ENCODE results near the gene NPHS2.

NPHS2 gene

DNA sequence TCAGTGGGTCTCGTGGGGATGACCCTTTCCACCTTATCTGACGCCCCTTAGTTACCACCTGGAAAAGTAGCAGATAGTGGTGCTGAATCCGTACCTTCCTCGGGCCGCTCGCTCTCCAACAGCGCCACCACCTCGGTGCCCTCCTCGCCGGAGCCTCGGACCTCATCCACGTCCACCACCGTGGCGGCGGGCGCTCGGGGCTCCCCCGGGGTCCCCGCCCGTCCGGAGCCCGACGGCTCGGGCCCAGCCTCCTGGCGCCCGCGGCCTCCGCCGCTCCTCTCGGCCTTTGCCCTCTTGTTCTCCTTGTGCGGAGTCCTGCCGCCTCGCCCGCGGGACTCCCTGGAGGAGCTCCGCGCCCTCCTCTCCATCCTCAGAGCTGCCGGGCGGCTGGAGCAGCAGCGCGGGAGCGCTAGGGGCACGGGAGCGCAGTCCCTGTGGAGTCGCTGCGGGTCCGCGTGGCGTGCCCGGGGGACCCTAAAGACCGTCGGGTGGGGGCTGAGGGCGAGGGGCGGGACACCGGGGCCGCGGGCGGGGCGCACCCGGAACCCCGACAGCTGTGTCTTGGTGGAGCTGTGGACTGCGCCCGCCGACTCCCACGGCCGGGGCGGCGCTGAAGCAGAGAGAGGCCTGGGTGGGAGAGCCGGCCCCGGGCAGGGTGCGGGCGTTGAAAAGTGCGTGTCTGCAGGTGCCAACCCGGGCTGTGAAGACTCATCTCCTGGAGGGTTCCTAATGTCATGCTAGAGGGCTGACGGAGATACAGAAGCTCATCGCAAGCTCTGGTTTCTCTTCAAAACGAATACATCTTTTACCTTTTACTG, at the start of gene NPHS2:
NPHS2 (minus strand) TSS at position 452 of the 818 bp plus-strand sequence; CDS start at position 368, 84 bp downstream.
- DNase-seq, result no peak

DNA sequence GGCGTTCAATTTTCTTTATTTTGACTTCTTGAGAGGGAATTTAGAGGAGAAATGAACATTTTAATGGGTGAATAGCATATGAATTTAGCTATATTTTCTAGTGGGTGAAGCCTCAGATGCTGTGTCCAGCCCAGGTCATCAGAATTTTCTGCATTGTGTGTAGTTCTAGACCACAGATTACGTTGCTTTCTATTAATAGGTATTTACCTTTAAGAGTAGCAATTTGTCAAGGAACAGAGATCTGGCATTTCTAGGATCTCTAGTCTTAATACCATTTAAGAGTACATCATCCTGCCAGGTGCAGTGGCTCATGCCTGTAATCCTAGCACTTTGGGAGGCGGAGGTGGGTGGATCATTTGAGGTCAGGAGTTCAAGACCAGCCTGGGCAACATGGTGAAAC, 36.6 kb upstream of the NPHS2 start:
- no peak for DNase-seq

DNA sequence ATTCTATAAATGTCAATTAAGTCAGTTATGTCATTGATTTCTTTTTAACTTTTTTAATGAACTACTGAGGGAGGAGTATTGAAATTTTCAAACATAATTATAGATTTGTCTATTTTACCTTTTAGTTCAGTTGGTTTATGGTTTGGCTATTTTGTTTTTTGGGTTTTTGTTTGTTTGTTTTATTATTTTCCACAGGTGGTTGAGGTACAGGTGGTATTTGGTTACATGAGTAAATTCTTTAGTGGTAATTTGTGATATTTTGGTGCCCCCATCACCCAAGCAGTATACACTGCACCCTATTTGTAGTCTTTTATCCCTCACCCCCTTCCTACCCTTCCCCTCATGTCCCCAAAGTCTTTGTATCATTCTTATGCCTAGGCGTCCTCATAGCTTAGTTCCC, 25.3 kb upstream of the NPHS2 start:
- DNase-seq, result no peak

DNA sequence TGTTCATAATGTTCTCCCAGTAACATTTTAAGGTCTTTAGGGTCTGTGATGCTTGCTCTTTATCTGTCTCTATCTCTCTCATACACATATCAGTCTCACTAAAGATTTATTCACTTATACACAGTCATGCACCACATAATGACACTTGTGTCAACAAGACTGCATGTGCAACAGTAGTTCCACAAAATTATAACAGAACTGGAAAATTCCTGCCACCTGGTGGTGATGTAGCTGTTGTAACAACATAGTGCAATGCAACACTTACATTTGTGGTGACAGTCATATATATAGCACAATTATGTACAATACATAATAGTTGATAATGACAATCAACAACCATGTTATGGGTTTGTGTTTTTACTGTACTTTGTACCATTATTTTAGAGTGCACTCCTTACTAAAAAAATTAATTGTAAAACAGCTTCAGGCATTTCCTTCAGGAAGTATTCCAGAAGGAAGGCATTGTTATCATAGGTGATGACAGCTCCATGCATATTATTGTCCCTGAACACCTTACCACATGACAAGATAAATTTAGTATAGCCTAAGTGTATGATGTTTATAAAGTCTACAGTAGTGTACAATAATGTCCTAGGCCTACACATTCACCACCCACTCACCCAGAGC, 24.0 kb upstream of the NPHS2 start:
- DNase-seq, result no peak

DNA sequence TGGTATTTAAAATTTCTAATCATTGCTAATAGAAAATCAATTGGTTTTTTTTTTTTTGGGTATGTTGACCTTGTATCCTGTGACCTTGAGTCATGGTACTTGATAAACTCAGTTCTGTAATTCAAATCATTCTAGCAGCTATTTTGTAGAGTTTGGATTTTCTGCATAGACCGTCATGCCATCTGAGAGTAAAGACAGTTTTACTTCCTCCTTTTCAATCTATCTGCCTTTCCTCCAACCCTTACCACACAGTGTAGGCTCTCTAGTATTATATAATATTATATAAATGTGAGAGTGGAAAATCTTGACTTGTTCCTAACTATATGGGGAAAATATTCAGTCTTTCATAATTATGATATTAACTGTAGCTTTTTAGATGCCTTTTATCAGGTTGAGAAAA, 22.9 kb upstream of the NPHS2 start:
- DNase-seq, result no peak

DNA sequence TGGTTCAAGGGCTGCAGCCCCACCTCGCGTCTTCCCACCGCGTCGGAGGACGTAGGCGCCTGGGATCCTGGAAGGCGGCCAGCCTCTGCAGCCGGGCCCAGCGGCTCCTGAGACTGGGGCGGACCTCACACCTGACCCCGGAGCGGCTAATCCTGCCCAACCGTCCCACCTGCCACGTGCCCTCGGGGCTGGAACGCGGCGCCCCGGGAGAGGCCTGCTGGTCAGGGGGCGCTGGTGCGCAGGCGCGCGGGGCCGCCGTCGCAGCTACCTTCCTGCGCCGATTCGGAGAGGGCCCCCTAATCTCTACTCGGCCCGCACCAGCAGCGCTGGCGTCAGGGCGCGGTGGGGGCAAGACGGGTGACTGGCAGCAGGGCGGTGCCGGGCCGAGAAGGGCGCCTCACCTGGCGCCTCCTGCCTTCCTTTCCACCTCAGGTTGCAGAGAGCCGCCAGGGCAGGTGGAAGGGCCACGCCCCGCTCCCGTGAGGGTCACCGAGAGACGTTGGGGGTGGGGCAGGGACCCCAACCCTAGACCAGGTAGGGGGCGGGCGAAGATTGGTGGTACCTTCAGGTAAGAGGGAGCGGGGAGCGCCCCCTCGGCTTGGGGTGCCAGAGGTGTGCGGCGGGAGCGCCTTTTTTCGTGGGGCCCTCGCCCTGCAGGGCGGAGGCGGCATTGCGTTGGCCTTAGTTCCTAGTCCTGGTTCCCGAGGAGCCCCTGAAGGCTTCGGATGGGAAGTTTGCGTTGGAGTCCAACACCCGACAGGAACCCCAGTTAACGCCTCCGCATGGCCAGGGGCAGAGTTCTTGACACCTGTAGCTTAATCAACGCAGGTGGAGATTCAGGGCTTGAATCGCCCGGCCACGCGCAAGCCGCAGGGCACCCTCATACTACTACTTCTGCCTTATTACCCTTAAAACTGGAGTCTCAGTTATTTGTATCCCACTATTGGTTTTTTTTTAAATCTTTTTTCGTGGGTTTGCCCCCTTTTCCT, 16.1 kb upstream of the NPHS2 start, which contains the start of gene TDRD5:
TDRD5 (plus strand) TSS at position 241 of the 989 bp plus-strand sequence. CDS start 784 bp downstream, outside the sequence.
- no peak for DNase-seq

DNA sequence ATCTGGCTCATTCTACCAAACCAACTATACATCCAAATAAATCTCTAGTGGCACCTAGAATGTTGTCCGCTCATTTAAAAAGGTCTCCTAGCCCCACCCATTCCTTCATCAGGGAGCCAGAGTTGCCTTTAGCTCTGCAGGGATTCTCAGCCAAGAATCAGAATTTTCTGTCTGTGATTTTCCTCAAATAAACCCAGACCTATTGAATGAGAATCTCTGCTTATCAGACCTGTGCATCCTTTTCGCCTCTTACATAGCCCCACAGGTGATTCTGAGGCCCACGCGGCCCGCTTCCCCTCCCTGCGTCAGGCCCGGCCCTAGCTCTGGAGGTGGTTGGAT, 15.5 kb upstream of the NPHS2 start:
- DNase-seq, result no peak

DNA sequence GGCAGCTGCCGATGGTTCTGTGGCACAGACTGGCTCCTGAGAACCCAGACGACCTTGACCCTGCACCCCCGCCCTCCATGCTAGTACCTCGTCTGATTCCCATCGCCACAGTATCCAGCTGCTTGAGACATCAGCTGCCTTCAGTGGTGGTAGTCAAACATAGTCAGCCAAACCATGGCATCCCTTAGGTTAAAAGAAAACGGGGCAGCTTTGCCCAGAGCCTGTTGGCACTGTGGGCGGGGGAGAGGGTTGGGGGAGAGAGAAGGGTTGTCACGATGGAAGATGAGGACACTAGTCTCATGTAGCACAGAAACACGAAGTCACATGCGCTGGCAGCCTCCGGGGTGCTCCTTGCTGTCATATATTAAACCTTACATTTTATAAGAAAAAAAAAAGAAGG, 14.9 kb upstream of the NPHS2 start:
- DNase-seq, result no peak

DNA sequence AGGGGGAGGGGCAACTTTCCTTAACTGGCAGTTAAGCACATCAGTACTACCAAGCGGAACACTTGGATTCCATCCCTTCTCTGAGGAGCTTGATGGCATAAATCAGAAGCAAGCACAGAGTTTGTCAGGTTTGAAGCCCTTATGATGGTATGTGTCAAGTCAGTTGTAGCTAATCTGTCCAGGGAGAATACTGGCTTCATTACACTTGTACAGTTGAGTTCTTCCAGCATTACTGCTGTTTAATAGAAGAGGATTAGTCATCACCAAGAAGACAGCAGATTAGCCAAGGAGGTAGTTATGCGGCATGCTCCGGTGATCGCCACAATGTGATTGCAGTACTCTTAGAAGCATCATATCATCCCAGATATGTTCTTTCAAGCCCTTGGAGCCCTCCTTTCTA, 13.8 kb upstream of the NPHS2 start:
- DNase-seq, result no peak

DNA sequence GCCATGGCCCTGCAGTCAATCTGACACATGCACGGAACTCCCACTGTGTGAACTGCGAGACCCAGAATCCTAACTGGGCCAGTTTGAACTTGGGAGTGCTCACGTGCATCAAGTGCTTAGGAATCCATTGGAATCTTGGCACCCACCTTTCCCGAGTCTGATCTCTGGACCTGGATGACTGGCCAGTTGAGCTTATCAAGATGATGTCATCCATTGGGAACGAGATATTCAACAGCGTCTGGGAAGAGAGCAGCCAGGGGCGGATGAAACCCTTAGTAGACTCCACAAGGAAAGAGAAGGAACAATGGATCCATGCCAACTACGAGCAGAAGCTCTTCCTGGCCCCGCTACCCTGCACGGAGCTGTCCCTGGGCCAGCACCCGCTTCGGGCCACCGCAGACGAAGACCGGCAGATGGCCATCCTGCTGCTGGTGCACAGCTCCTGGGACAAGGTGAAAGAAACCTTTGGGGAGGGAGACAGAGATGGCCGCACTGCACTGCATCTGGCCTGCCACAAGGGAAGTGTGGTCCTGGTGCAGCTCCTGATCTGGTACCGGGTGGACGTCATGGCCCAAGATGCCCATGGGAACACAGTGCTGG, 12.8 kb upstream of the NPHS2 start:
- no peak for DNase-seq

DNA sequence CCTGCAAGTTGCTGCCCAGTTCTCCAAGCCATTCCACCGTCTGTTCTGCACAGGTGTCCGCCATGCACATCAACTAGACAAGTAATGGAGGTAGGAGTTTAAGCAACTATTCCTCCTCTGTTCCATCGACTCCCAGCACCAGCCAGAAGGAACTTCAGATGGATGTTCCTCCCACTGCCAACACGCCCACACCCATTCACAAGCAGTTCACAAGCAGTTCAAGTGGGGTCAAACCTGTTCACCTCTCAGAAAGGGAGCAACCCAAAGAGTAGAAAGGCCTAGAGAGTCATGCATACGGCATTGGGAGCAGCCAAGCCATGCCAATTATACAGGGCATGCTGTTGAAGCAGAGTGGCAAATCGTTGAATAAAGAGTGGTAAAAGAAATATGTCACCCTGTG, 11.6 kb upstream of the NPHS2 start:
- no peak for DNase-seq

DNA sequence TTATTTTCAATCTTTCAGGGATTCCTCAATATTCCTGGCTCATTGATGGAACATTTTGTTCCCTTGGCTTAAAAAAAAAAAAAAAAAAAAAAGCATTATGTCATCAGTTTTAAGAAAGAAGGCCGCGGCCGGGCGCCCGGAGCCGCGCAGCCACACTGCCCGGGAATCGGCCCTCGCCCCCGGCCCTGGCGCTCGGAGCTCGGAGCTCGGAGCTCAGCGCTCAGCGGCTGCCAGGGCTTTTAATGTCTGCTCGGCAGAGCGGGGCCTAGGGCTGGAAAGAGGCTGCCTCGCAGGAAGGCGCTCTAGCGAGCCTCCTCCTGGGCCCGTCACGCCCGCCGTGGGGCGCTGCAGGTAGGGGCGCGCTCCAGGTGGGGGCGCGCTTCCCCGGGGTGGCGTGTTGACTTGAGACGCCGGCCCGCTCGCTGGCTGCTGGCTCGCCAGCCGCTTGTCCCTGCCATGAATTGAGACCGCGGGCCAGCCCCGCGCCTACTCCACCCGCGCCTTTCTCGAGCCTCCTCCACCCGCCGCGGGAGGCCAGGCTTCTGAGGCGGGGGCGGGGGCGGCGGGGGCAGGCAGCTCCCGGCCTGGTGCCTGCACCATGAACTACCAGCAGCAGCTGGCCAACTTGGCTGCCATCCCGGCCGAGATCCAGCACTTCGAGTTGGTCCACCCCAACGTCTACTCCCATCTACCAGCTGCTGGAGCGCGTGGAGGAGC, 10.5 kb upstream of the NPHS2 start:
- DNase-seq, result no peak

DNA sequence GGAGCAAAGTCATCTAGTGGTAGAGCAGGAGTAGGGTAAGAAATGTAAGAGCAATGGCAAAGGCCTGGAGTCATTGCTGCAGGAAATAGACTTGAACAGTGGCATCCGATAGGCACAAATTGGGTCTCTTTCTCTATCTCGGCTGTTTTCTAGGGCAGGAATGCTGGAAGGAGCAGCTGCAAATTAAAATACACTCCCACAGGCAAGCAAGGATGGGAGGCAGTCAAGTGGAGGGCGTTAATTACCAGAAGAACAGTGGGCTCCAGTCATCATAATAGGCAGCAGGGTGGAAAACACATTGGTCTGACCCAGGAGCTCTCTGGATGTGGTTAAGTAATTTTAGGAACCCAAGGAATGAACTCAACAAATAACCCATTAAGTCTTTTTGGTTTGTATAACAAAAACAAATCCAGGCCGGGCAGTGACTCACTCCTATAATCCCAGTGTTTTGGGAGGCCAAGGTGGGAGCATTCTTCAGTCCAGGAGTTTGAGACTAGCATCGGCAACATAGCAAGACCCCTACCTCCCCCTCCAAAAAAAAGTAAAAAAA, 8.1 kb upstream of the NPHS2 start:
- no peak for DNase-seq

DNA sequence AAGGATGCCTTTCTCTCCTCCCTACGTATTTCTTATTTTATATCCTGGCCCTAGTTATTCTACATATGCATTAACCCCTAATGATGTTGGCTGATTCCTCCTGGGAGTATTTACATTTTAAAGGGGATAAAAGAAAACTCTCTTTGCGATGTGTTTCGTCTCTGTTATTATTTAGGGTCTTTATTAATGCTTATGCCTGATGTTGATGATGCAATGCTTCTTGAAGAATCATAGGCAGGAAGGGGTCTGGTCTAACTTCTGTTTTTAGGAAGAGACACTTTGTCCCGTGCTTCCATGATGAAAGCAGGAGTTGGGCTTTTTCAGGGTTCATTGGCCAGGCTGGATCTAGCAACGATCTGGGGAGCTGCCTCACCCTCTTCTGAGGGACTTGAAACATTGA, 761 bp upstream of the NPHS2 start:
- no peak for DNase-seq

DNA sequence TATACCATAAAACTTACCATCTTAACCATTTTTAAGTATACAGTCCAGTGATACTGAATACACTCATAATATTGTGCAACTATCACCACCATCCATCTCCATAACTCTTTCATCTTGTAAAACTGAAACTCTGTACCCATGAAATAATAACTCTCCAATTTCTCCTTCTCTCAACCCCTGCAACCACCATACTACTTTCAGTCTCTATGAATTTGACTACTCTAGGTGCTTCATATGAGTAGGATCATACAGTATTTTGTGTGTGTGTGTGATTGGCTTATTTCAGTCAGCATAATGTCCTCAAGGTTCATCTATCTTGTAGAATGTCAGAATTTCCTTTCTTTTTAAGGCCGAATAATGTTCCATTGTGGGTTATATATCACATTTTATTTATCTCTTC, 17.7 kb downstream of the NPHS2 start:
- DNase-seq, result no peak

DNA sequence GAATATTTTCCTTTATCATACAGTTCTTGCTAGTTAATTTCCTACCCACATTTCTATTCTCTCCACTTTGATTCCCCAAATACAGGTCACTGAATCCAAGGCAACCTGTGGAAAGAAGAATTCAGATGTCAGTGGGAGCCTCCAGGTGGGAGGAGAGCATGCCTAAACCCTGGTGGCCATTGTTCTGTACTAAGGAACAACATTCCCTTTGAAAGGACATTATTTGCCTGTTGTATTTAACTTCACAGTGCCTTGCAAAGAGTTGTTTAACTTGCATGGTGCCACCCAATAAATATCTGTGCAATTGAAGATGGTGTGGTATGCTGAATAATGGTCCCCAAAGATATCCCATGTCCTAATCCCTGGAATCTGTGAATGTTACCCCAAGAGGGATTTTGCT, 21.3 kb downstream of the NPHS2 start:
- DNase-seq, result no peak

DNA sequence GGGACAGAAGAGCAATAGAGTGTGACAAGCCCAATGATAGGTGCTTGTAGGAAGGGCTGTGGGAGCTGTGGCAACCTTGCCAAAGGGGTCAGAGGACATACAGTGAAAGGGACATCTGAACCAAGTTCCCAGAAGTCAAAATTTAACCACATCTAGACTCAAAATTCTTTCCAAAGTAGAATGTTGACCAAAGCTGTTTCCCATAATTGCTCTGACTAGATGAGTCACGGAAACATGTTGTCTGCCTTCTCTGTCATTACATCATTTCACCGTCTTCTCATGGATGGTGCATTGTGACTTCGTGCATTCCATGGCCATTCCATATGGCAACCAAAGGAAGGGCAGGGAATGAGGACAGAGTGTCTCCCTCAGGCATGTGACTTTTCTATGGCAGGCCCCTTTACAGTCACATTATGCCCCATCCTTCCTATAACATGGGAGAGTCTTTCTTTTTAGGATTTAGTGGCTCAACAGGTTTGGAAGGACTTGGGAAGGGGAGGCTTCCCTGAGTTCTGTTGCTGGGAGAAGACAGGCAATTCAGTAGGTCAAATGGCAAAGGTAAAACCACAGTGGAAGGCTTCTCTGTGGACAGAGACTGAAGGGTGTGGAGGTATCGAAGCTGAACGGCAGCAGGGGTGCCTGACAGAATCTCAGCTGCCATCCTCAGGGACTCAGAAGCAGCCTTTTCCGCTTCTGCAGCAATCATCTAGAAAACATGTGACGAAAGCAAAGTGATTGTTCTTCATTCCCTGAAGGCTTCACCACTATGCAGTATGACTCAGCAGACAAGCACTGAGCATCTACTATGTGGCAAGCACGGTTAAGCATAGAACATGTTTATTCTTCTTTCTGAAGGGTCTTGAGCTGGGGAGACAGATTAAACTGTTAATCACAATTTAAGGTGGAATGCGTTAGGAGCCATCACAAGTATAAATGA, 24.7 kb downstream of the NPHS2 start:
- DNase-seq, result no peak

DNA sequence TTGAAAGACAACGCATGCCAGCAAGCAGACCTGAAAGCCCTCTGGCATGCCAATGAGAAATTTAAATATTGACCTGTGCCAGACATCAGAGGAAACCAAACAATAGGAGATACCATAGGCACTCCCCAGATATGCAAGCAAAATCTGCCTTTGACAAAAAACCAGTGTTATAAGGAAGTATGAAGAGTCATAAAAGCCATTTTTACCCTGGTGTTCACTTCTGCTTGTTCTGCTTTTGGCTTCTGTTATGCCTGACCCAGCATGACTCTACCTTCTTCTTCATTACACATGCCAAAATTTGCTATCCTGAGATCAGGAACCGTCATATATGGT, 26.4 kb downstream of the NPHS2 start:
- no peak for DNase-seq

DNA sequence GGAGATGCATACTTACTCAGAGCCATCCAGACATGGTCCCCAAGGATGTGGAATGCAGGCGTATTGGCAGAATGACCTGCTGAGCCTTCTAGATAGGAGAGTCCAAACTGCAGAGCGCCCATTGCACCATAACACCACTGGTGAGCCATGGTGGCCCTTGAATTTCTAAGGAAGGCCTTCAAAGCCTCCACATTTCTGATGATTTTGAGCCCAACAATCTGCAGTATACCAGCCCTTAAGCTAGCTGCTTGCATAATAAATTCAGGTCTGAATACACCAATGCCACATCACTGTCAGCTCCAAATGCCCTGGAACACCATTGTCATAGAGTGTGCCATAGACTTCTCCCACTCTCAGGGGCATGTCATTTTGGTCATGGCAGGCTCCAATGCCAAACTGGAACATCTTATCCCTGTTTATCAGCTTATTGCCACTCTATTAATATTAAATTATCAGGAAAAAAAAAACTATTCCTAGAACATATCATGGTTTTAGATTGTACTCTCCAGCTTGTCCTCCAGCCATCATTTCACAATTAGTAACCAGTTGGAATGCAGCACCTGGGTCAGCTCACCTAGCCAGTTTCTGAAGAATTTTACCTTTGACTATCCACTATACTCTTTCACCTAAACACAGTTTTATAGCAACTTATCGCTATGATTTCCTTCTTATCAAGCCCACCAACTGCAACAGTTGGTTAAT, 26.9 kb downstream of the NPHS2 start:
- DNase-seq, result no peak

DNA sequence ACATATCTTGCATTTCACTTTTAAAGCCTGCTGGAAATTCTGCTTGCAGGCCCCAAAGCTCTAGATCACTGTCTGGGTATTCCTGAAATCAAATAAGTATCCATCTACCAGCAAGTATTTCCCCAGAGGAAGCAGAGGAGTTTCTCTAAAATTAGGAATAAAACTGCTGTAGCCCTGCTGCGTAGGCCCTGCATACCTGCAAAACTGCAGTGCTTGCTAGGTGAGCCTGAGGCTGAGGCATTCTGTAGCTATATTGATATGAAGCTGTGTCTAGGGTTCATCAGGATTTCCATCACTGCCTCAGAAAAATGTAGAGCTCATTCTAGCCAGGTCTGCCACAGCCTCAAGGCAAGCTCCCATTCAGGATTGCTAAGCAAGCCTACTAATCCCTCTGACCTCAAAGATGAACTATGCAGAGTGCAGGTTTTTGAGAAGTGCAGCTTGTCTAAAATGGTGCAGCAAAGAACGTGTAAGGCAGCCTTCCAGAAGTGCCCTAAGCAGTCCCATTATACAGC, 28.7 kb downstream of the NPHS2 start:
- DNase-seq, result no peak

All from GOT3 (cell line).